ENCODE data around the gene TOR1A. TPM values are rescaled to one million over a fixed set of nuclear protein-coding genes. Genes with fewer than 3 reads are reported as not detected.

Gene TOR1A
- total RNA-seq, 1 experiment from 2014 or later = 32.2 TPM

GRCh38 chr9:129803676-129804060 is 20.3 kb downstream of the TOR1A start:
- H3K27me3 ChIP-seq (replicated peaks; ENCODE audit: control insufficient read depth, insufficient read depth, low read length) = no peaks in the 10 kb centered on the region
- Mint-ChIP-seq H3K9me3 (ENCODE audit: unreplicated experiment) (no peaks in the 10 kb centered on the region), H3K4me3 (ENCODE audit: unreplicated experiment) (peak overlapping the region; percentile 81), H3K27ac (ENCODE audit: unreplicated experiment) (peak overlapping the region; percentile 53), H3K4me1 (ENCODE audit: low read depth, unreplicated experiment) (no peaks in the 10 kb centered on the region), H3K27me3 (ENCODE audit: insufficient read depth, unreplicated experiment) (no peaks in the 10 kb centered on the region), H3K36me3 (ENCODE audit: insufficient read depth, unreplicated experiment) (peaks cover 43% of the 10 kb centered on the region)
- peaks cover 5% of the 10 kb centered on the region; the same call in 1 of the 2 replicates for H3K4me1 ChIP-seq
- no peak for TF ChIP-seq CTCF (IDR thresholded peaks at IDR 0.05; ENCODE audit: insufficient read depth in 1 of 2, low read depth in 1 of 2, low read length in 1 of 2, severe bottlenecking in 1 of 2, unreplicated experiment in 1 of 2)
- H3K4me3 ChIP-seq (ENCODE audit: low read depth, low read length) = peak overlapping the region; percentile 71
- DNase-seq = no peak
- CTCF ChIA-PET = no interaction called here
- no TSS peak for BruUV-seq (replicated peaks)
- intact Hi-C loops (cut with micrococcal nuclease; ENCODE audit: unreplicated experiment) = no loop called here
- POLR2A ChIA-PET = interaction anchor here (0.8 kb wide), 1 partner anchor 8 kb away, joined by 3 read pairs; no protein-coding TSS in a partner anchor
- peaks cover 1% of the 10 kb centered on the region; the same call in 1 of the 2 replicates for H3K36me3 ChIP-seq (ENCODE audit: control insufficient read depth, insufficient read depth, low read length)
- H3K9me3 ChIP-seq = no peaks in the 10 kb centered on the region

DNA sequence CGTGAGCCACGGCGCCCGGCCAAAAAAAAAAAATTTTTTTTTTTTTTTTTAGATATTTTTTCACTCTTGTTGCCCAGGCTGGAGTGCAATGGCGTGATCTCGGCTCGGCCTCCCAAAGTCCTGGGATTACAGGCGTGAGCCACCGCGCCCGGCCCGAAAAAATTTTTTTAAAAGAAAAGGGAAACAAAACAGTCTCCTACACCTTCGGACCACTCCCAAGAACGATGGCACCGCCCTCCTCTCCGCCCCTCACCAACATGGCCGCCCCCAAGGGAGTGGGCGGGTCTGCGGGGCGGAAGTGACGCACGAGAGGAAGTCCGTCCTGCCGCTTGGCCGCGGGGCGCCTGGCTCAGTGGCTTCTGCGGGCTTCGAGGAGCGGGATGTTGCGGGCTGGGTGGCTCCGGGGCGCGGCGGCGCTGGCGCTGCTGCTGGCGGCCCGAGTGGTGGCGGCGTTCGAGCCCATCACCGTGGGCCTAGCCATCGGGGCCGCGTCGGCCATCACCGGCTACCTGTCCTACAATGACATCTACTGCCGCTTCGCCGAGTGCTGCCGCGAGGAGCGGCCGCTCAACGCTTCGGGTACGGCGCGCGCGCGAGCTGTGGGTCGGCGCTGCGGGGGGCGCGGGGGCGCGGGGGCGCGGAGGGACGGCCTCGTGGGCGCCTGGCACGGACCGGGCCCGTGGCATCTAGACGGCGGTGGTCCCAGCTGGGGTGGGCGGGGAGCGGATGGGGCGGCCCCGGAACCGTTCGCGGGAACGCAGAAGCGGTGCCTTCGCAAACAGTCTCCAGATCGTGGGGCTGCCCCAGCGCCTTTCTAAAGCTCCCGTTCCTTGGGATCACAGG is 20.9 kb downstream of the TOR1A start, which contains the start of gene TOR1B:
Gene TOR1B, plus strand, starts transcription at position 352 of the 843 bp plus-strand sequence. Its CDS starts 29 bp downstream, at position 381.
- no peaks in the 10 kb centered on the region for H3K4me1 Mint-ChIP-seq (ENCODE audit: low read depth, unreplicated experiment)
- H3K4me1 ChIP-seq = peaks cover 5% of the 10 kb centered on the region; the same call in 1 of the 2 replicates
- H3K9me3 Mint-ChIP-seq (ENCODE audit: unreplicated experiment) = no peaks in the 10 kb centered on the region
- BruUV-seq (replicated peaks) = no TSS peak
- H3K4me3 Mint-ChIP-seq (ENCODE audit: unreplicated experiment) = peak within 1 kb of the TSS; percentile 81
- peaks cover 44% of the 10 kb centered on the region for H3K36me3 Mint-ChIP-seq (ENCODE audit: insufficient read depth, unreplicated experiment)
- TF ChIP-seq CTCF (IDR thresholded peaks at IDR 0.05; ENCODE audit: insufficient read depth in 1 of 2, low read depth in 1 of 2, low read length in 1 of 2, severe bottlenecking in 1 of 2, unreplicated experiment in 1 of 2) = no peak
- peak; percentile 93 to 94 for DNase-seq
- H3K27me3 Mint-ChIP-seq (ENCODE audit: insufficient read depth, unreplicated experiment) = no peaks in the 10 kb centered on the region
- no peaks in the 10 kb centered on the region for H3K9me3 ChIP-seq
- H3K27ac Mint-ChIP-seq (ENCODE audit: unreplicated experiment) = peak within 1 kb of the TSS; percentile 53
- POLR2A ChIA-PET = interaction anchor here (0.8 kb wide), 1 partner anchor 9 kb away, joined by 3 read pairs; no protein-coding TSS in a partner anchor
- peaks cover 1% of the 10 kb centered on the region; the same call in 1 of the 2 replicates for H3K36me3 ChIP-seq (ENCODE audit: control insufficient read depth, insufficient read depth, low read length)
- CTCF ChIA-PET = interaction anchor here (0.7 kb wide), 1 partner anchor 21 kb away, joined by 3 read pairs; no protein-coding TSS in a partner anchor
- H3K27me3 ChIP-seq (replicated peaks; ENCODE audit: control insufficient read depth, insufficient read depth, low read length) = no peaks in the 10 kb centered on the region
- intact Hi-C loops (cut with micrococcal nuclease; ENCODE audit: unreplicated experiment) = no loop called here
- H3K4me3 ChIP-seq (ENCODE audit: low read depth, low read length) = peak within 1 kb of the TSS; percentile 71

- Histone ChIP-seq H3K27me3 (replicated peaks; ENCODE audit: control insufficient read depth, insufficient read depth, low read length) (no peaks in the 10 kb centered on the region), H3K4me1 (peaks cover 5% of the 10 kb centered on the region; the same call in 1 of the 2 replicates), H3K4me3 (ENCODE audit: low read depth, low read length) (no peak overlapping the region), H3K9me3 (no peaks in the 10 kb centered on the region), H3K36me3 (ENCODE audit: control insufficient read depth, insufficient read depth, low read length) (no peaks in the 10 kb centered on the region)
- H3K36me3 Mint-ChIP-seq (ENCODE audit: insufficient read depth, unreplicated experiment) = peaks cover 35% of the 10 kb centered on the region
- peaks cover under 1% of the 10 kb centered on the region for H3K4me1 Mint-ChIP-seq (ENCODE audit: low read depth, unreplicated experiment)
- CTCF ChIA-PET = no interaction called here
- H3K27me3 Mint-ChIP-seq (ENCODE audit: insufficient read depth, unreplicated experiment) = no peaks in the 10 kb centered on the region
- peak overlapping the region; percentile 40 for H3K4me3 Mint-ChIP-seq (ENCODE audit: unreplicated experiment)
- TF ChIP-seq CTCF (IDR thresholded peaks at IDR 0.05; ENCODE audit: insufficient read depth in 1 of 2, low read depth in 1 of 2, low read length in 1 of 2, severe bottlenecking in 1 of 2, unreplicated experiment in 1 of 2) = no peak
- BruUV-seq (replicated peaks) = no TSS peak
- no peak for DNase-seq
- H3K27ac Mint-ChIP-seq (ENCODE audit: unreplicated experiment) = no peak overlapping the region
- no peaks in the 10 kb centered on the region for H3K9me3 Mint-ChIP-seq (ENCODE audit: unreplicated experiment)
- POLR2A ChIA-PET = interaction anchor here (1.0 kb wide), 1 partner anchor 33 kb away, joined by 3 read pairs; no protein-coding TSS in a partner anchor
- intact Hi-C loops (cut with micrococcal nuclease; ENCODE audit: unreplicated experiment) = no loop called here
Observed at GRCh38 chr9:129801504-129801903, 22.4 kb downstream of the TOR1A start.
